ENCODE results near the gene RNF34. TPM values are rescaled to one million over a fixed set of nuclear protein-coding genes. Genes with fewer than 3 reads are reported as not detected.
A peak's percentile ranks its signal among the peaks of the same experiment; 100 is the strongest.

RNF34 gene
- total RNA-seq, 8 experiments from 2014 or later = 28.0 to 54.8 (median 37.2) TPM

GRCh38 chr12:121466794-121467637 is 67.1 kb downstream of the RNF34 start:
- Histone ChIP-seq H3K4me1 (replicated peaks in 1 of 2) (peaks cover 10 to 12% of the 10 kb centered on the region in 2 donors), H3K4me3 (peak overlapping the region; percentile 42 to 82 (median 57)), H3K27ac (peak overlapping the region; percentile 23 to 60)
- ATAC-seq (replicated peaks in 6 of 8) = peak; percentile 88 to 95 (median 93)
- in situ Hi-C loops (cut with MboI; ENCODE audit: low pct_unique_long_range_greater_than_20kb in 2 of 9, low sequenced_read_pairs in 9 of 9, unreplicated experiment in 9 of 9) = no loop called here
- WGBS, 10 experiments = 10% methylated on average over 2 of the region's 139 CpGs; no CpG with 5 or more reads in 9 of the 10 experiments

DNA sequence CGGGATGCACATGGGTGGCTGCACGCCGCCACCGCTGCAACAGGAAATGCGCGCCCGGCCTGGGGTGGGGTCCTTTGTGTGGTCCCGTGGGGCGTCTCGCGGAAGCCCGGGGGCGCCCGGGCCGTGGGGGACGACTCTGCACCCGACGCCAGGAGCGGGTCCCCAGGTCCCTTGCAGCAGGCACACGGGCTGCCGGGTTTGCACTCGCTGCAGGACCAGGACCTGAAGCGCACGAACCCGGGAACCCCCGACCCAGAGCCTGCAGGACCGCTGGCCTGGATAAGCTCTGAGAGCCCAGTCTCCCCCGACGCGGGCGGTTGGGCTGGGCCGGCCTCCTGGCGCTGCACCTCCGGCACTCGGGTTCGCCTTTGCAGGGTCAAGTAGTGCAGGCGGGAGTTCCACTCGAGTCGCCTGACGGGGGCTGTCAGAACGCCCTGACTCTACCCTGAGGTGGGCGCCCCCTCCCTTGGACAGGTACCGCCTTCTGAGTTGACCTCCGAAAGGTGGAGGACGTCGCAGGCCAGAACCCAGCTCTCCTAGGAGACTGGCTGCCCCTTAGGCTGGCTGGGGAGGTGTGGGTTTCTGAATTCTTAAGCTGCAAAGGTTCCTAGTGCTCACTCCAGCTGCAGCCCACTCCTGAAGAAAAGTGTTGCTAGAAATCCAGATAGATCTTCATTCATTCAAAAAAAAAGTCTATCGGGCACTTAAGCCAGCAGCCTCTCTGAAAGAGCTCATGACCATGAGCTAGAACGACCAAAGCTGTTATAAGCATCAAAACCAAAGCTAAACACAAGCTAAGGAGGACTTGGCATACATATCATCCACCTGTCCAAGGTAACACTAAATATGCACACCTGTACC is 68.0 kb downstream of the RNF34 start:
- ATAC-seq (replicated peaks in 6 of 8) = peak in 4 of 8 experiments; percentile 13 to 28 (median 18)
- H3K4me1 ChIP-seq (replicated peaks in 1 of 2) = peaks cover 10 to 15% of the 10 kb centered on the region in 2 donors
- H3K27ac ChIP-seq = peak overlapping the region; percentile 23 to 60
- peak overlapping the region; percentile 42 to 82 (median 57) for H3K4me3 ChIP-seq
- in situ Hi-C loops (cut with MboI; ENCODE audit: low pct_unique_long_range_greater_than_20kb in 2 of 9, low sequenced_read_pairs in 9 of 9, unreplicated experiment in 9 of 9) = no loop called here
- 0 to 64% (median 30%) methylated on average over 1 to 12 of the region's 48 CpGs; no CpG with 5 or more reads in 3 of the 10 experiments for WGBS, 10 experiments

- no peak overlapping the region for H3K4me3 ChIP-seq
Measured at GRCh38 chr12:121468499-121468801, 68.5 kb downstream of the RNF34 start.

GRCh38 chr12:121470751-121471150 is 70.8 kb downstream of the RNF34 start:
- H3K4me3 ChIP-seq = no peak overlapping the region
- 73 to 100% (median 100%) methylated on average over 1 to 2 of the region's 2 CpGs; no CpG with 5 or more reads in 5 of the 10 experiments for WGBS, 10 experiments
- ATAC-seq (replicated peaks in 6 of 8) = no peak
- peaks cover 7 to 12% of the 10 kb centered on the region in 2 donors for H3K4me1 ChIP-seq (replicated peaks in 1 of 2)
- in situ Hi-C loops (cut with MboI; ENCODE audit: low pct_unique_long_range_greater_than_20kb in 2 of 9, low sequenced_read_pairs in 9 of 9, unreplicated experiment in 9 of 9) = no loop called here
- no peak overlapping the region for H3K27ac ChIP-seq

More at GRCh38 chr12:121468499-121468801, 68.5 kb downstream of the RNF34 start:
- WGBS, 10 experiments = 0 to 75% (median 53%) methylated on average over 1 to 3 of the region's 4 CpGs; no CpG with 5 or more reads in 2 of the 10 experiments
- no peak overlapping the region for H3K27ac ChIP-seq
- H3K4me1 ChIP-seq (replicated peaks in 1 of 2) = peaks cover 10 to 15% of the 10 kb centered on the region in 2 donors
- in situ Hi-C loops (cut with MboI; ENCODE audit: low pct_unique_long_range_greater_than_20kb in 2 of 9, low sequenced_read_pairs in 9 of 9, unreplicated experiment in 9 of 9) = no loop called here
- ATAC-seq (replicated peaks in 6 of 8) = no peak

DNA sequence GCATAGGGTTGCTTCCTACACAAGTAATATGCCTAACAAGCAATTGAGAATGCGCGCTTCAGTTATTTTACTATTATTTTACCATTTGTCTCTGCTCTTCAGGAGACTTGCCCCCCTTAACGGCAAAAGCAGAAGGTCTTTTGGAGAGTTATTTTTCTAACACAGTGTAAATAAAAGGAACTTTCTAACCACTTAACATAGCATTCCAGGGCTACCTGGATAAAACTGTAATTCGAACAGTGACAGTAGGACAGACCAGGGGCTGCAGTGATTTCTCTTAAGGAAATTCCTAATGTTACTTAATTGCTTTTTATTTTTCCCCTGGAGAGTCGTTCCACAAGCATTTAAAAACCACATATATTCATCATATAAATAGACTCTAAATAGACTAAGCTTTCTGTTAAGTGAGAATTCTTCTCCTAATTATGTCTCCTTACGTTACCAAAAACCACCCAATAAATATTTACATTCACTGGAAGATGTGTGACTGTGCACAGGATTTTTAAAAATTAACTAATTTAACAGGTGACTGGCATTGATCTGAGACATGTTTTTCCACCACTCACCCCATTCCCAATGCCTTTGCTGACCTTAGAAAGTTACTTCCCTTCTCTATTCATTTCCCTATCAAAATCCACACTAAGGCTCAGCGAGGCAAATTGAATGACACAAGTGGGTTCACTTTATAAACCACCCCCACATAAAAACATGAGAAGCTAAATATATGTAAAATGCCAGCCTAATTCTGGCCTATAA is 72.4 kb downstream of the RNF34 start:
- in situ Hi-C loops (cut with MboI; ENCODE audit: low pct_unique_long_range_greater_than_20kb in 2 of 9, low sequenced_read_pairs in 9 of 9, unreplicated experiment in 9 of 9) = no loop called here
- Histone ChIP-seq H3K4me1 (replicated peaks in 1 of 2) (peaks cover 11 to 13% of the 10 kb centered on the region in 2 donors), H3K27ac (no peak overlapping the region), H3K4me3 (no peak overlapping the region)
- 44 to 96% (median 80%) methylated on average over 2 to 7 of the region's 7 CpGs for WGBS, 10 experiments
- no peak for ATAC-seq (replicated peaks in 6 of 8)

Other genes starting within 250 kb of the RNF34 start
- gene P2RX4, start 190.0 kb upstream of the RNF34 start, total RNA-seq = 10 to 100 TPM in 2 of 8 experiments, 1 to 10 TPM in 6; 2.2 to 19.7 (median 7.5) TPM
- 10 to 100 TPM; 14.0 to 23.8 (median 18.3) TPM for gene CAMKK2, start 103.4 kb upstream of the RNF34 start, total RNA-seq
- 100 to 1,000 TPM in 3 of 8 experiments, 10 to 100 TPM in 5; 61.1 to 188 (median 96.7) TPM for gene ANAPC5, start 47.7 kb upstream of the RNF34 start, total RNA-seq
- gene KDM2B, start 180.9 kb downstream of the RNF34 start, total RNA-seq = 10 to 100 TPM; 20.6 to 42.8 (median 30.7) TPM
- gene ORAI1, start 226.4 kb downstream of the RNF34 start, total RNA-seq = 10 to 100 TPM in 3 of 8 experiments, 1 to 10 TPM in 5; 2.3 to 17.7 (median 4.6) TPM

All from motor neuron (in vitro differentiated cells).